H1 (cell line): Measurements from ENCODE around the gene ZNF281. TPM values are rescaled to one million over a fixed set of nuclear protein-coding genes. Genes with fewer than 3 reads are reported as not detected.

Experiments used
- CTCF ChIA-PET: fragments of 300-600 bp; sonication (Branson Sonifier 250); formaldehyde crosslinking; loops from one replicate; lab custom pipeline; 2021; ENCODE audit not compliant: partially characterized antibody; lab: Charles Lee
- POLR2A ChIA-PET: fragments of 300-600 bp; sonication (Branson Sonifier 250); formaldehyde crosslinking; loops from one replicate; lab custom pipeline; 2021; ENCODE audit warnings: inconsistent platforms; ENCODE audit not compliant: partially characterized antibody; lab: Charles Lee
- DNase-seq, 2 experiments: peaks; one replicate each; pipeline versions ENCODE4 v3.0.0 to v3.0.0-alpha.2; 2010 to 2022; ENCODE audit warnings: low spot score in 2 of 2, low read depth in 1 of 2, mixed read lengths in 1 of 2
- FAIRE-seq: peaks from 2 replicates; lab custom pipeline; 2011; peaks lifted over from hg19 to GRCh38; lab: Jason Lieb, UNC
- H2AFZ ChIP-seq: 2 replicates; pipeline ENCODE4 v1.8.1; 2012; ENCODE audit warnings: low read length, inconsistent platforms
- H2AK5ac ChIP-seq: 2 replicates; pipeline ENCODE4 v1.6.1; 2013; ENCODE audit warnings: low read depth, low read length
- H2BK120ac ChIP-seq: replicated peaks from 2 replicates; pipeline ENCODE3; 2013; ENCODE audit warnings: low read depth, low read length, inconsistent platforms
- H2BK12ac ChIP-seq: 2 replicates; pipeline ENCODE4 v1.6.1; 2013; ENCODE audit warnings: low read depth, low read length
- H2BK15ac ChIP-seq: 2 replicates; pipeline ENCODE4 v1.6.1; 2013; ENCODE audit warnings: low read length
- H2BK20ac ChIP-seq: 2 replicates; pipeline ENCODE4 v1.6.1; 2013; ENCODE audit warnings: low read length
- H2BK5ac ChIP-seq: 2 replicates; pipeline ENCODE4 v1.6.1; 2013; ENCODE audit warnings: low read depth, low read length
- H3K14ac ChIP-seq: 2 replicates; pipeline ENCODE4 v1.6.1; 2013; ENCODE audit warnings: inconsistent platforms; ENCODE audit not compliant: insufficient read length
- H3K18ac ChIP-seq: 2 replicates; pipeline ENCODE4 v1.6.1; 2013; ENCODE audit warnings: low read length; ENCODE audit errors: extremely low read depth
- H3K23ac ChIP-seq: 2 replicates; pipeline ENCODE4 v1.6.1; 2013; ENCODE audit warnings: inconsistent platforms; ENCODE audit not compliant: insufficient read length
- H3K23me2 ChIP-seq: 2 replicates; pipeline ENCODE4 v1.6.1; 2013; ENCODE audit warnings: low read depth, low read length
- H3K27ac ChIP-seq: 2 replicates; pipeline ENCODE4 v1.6.1; 2011; ENCODE audit warnings: low read depth, low read length, inconsistent platforms
- H3K27me3 ChIP-seq, 4 experiments: replicated peaks in 1 of 4; 1 replicate in 1 of 4; 2 replicates in 3 of 4; pipeline versions ENCODE4 v1.6.1 to v1.8.1; 2011 to 2013; ENCODE audit warnings: low read length in 3 of 4, mild to moderate bottlenecking in 3 of 4, inconsistent platforms in 2 of 4, mixed read lengths in 2 of 4, moderate library complexity in 1 of 4; ENCODE audit not compliant: control insufficient read depth in 3 of 4, insufficient read depth in 3 of 4; ENCODE audit errors: extremely low read depth in 1 of 4
- H3K36me3 ChIP-seq, 4 experiments: 2 replicates each; pipeline versions ENCODE4 v1.6.1 to v1.8.1; 2011 to 2013; ENCODE audit warnings: mild to moderate bottlenecking in 4 of 4, low read length in 3 of 4, moderate library complexity in 2 of 4, control low read depth in 1 of 4, inconsistent platforms in 1 of 4; ENCODE audit not compliant: insufficient read depth in 4 of 4, control insufficient read depth in 2 of 4
- H3K4ac ChIP-seq: replicated peaks from 2 replicates; pipeline ENCODE3; 2013; ENCODE audit warnings: low read length, low read depth, mixed read lengths, inconsistent platforms; ENCODE audit not compliant: insufficient read length
- H3K4me1 ChIP-seq, 4 experiments: replicated peaks in 1 of 4; 1 replicate in 1 of 4; 2 replicates in 3 of 4; pipeline versions ENCODE4 v1.6.1 to v1.8.1; 2011 to 2013; ENCODE audit warnings: low read length in 3 of 4, inconsistent platforms in 2 of 4, mixed read lengths in 1 of 4; ENCODE audit not compliant: insufficient read depth in 4 of 4, control insufficient read depth in 3 of 4
- H3K4me2 ChIP-seq, 2 experiments: 2 replicates each; pipeline versions ENCODE4 v1.6.1 to v1.8.1; 2011 to 2013; ENCODE audit warnings: low read depth in 2 of 2, low read length in 2 of 2, control low read depth in 1 of 2, inconsistent platforms in 1 of 2, mild to moderate bottlenecking in 1 of 2; ENCODE audit not compliant: insufficient read depth in 1 of 2
- H3K4me3 ChIP-seq, 4 experiments: fragments of 200-600, 300-600 bp in 1 of 4; sonication (generic), shearing (Covaris generic), sonication (Bioruptor Twin) in 1 of 4; 2 replicates each; pipeline versions ENCODE4 v1.5.1 to v1.8.1; 2011 to 2016; ENCODE audit warnings: low read length in 4 of 4, low read depth in 3 of 4, control low read depth in 2 of 4, inconsistent platforms in 2 of 4, mild to moderate bottlenecking in 2 of 4, mixed read lengths in 1 of 4, moderate library complexity in 1 of 4; ENCODE audit not compliant: insufficient read depth in 2 of 4; ENCODE audit errors: extremely low read depth in 1 of 4
- H3K56ac ChIP-seq: replicated peaks from 2 replicates; pipeline ENCODE3; 2013; ENCODE audit warnings: low read depth, mild to moderate bottlenecking, mixed read lengths, low read length, inconsistent platforms; ENCODE audit not compliant: insufficient read length
- H3K79me1 ChIP-seq: 2 replicates; pipeline ENCODE4 v1.6.1; 2013; ENCODE audit warnings: low read depth, low read length, control low read depth
- H3K79me2 ChIP-seq, 2 experiments: 2 replicates each; pipeline versions ENCODE4 v1.6.1 to v1.8.1; 2012 to 2013; ENCODE audit warnings: low read length in 2 of 2, mild to moderate bottlenecking in 2 of 2, inconsistent platforms in 1 of 2; ENCODE audit not compliant: insufficient read depth in 2 of 2, control insufficient read depth in 1 of 2
- H3K9ac ChIP-seq, 4 experiments: replicated peaks in 1 of 4; 1 replicate in 1 of 4; 2 replicates in 3 of 4; pipeline versions ENCODE4 v1.6.1 to v1.8.1; 2011 to 2013; ENCODE audit warnings: low read depth in 3 of 4, low read length in 3 of 4, control low read depth in 2 of 4, mild to moderate bottlenecking in 2 of 4, moderate library complexity in 2 of 4, inconsistent platforms in 1 of 4; ENCODE audit errors: extremely low read depth in 1 of 4
- H3K9me3 ChIP-seq, 2 experiments: 2 replicates each; pipeline versions ENCODE4 v1.6.1 to v1.8.1; 2012 to 2013; ENCODE audit warnings: mild to moderate bottlenecking in 2 of 2, moderate library complexity in 2 of 2, control low read depth in 1 of 2, inconsistent platforms in 1 of 2, low read depth in 1 of 2, low read length in 1 of 2, mixed read lengths in 1 of 2; ENCODE audit not compliant: insufficient read depth in 2 of 2
- H4K20me1 ChIP-seq, 2 experiments: replicated peaks in 1 of 2; 2 replicates each; pipeline versions ENCODE3 to v1.8.1; 2011 to 2013; ENCODE audit warnings: inconsistent platforms in 2 of 2, low read length in 2 of 2, mild to moderate bottlenecking in 1 of 2; ENCODE audit not compliant: insufficient read depth in 2 of 2, control insufficient read depth in 1 of 2
- H4K5ac ChIP-seq: 2 replicates; pipeline ENCODE4 v1.6.1; 2013; ENCODE audit warnings: low read length, low read depth, mixed read lengths, inconsistent platforms; ENCODE audit not compliant: insufficient read length
- H4K8ac ChIP-seq: 2 replicates; pipeline ENCODE4 v1.8.0; 2013; ENCODE audit warnings: mild to moderate bottlenecking, moderate library complexity, low read length, inconsistent platforms; ENCODE audit not compliant: insufficient read depth; ENCODE audit errors: extremely low read depth
- H4K91ac ChIP-seq: replicated peaks from 2 replicates; pipeline ENCODE3; 2013; ENCODE audit warnings: low read length, mixed read lengths, inconsistent platforms; ENCODE audit not compliant: insufficient read length
- BACH1 ChIP-seq: IDR thresholded peaks from 2 replicates; pipeline ENCODE4 v1.6.1; 2012; ENCODE audit warnings: low read length, improper control_type of control experiment
- BCL11A ChIP-seq, 2 experiments: IDR thresholded peaks; one replicate each; pipeline ENCODE4 v1.6.1; 2011; ENCODE audit warnings: low read depth in 2 of 2, low read length in 2 of 2, mild to moderate bottlenecking in 2 of 2
- E2F6 ChIP-seq: IDR thresholded peaks from 2 replicates; pipeline ENCODE4 v1.6.1; 2012; ENCODE audit warnings: inconsistent platforms
- EZH2 ChIP-seq: fragments of 200-600 bp; sonication (generic); IDR thresholded peaks from 2 replicates; pipeline ENCODE4 v1.7.1; 2012; ENCODE audit warnings: low read depth, mild to moderate bottlenecking, moderate library complexity, low read length, inconsistent platforms; ENCODE audit not compliant: severe bottlenecking
- HDAC6 ChIP-seq: IDR thresholded peaks from one replicate; pipeline ENCODE4 v1.7.1; 2012; ENCODE audit warnings: low read depth, mild to moderate bottlenecking, inconsistent platforms, low read length, moderate library complexity
- MAFK ChIP-seq: IDR thresholded peaks from 2 replicates; pipeline ENCODE4 v1.6.1; 2012; ENCODE audit warnings: low read depth, mild to moderate bottlenecking, improper control_type of control experiment, low read length
- RAD21 ChIP-seq, 2 experiments: IDR thresholded peaks in 1 of 2; conservative IDR thresholded peaks in 1 of 2; 2 replicates each; pipeline ENCODE4 v1.6.1; 2011; ENCODE audit warnings: low read depth in 2 of 2, low read length in 2 of 2, improper control_type of control experiment in 1 of 2, inconsistent platforms in 1 of 2, mild to moderate bottlenecking in 1 of 2, moderate library complexity in 1 of 2
- SIRT6 ChIP-seq: IDR thresholded peaks from one replicate; pipeline ENCODE4 v1.7.1; 2012; ENCODE audit warnings: low read length, inconsistent platforms
- TAF1 ChIP-seq: IDR thresholded peaks from 2 replicates; pipeline ENCODE4 v1.6.1; 2011; ENCODE audit warnings: mild to moderate bottlenecking, low read depth, low read length
- ZNF274 ChIP-seq: IDR thresholded peaks from 2 replicates; pipeline ENCODE4 v1.7.0; 2012; ENCODE audit warnings: low read length, borderline replicate concordance; ENCODE audit errors: extremely low read depth
- WGBS, 2 experiments: shearing (Covaris generic) in 1 of 2; methylation state at CpG; one replicate each; pipeline versions ENCODE4 v1.1.6 to v1.1.7; 2013 to 2015; ENCODE audit warnings: low lambda C conversion rate in 2 of 2, mixed read lengths in 2 of 2, inconsistent platforms in 1 of 2, low coverage in 1 of 2, missing lambda C conversion rate in 1 of 2; ENCODE audit not compliant: insufficient replicate concordance in 2 of 2, insufficient coverage in 1 of 2, insufficient read length in 1 of 2; ENCODE audit errors: extremely low coverage in 1 of 2, missing lambda C conversion rate in 1 of 2; 5-methylcytosine and 5-hydroxymethylcytosine counted together
- polyA plus RNA-seq, 7 experiments: library from polyadenylated mRNA; depleted of rRNA in 3 of 7; stranded (reverse) in 5 of 7; unstranded in 2 of 7; fragments of >200 nt in 5 of 7; fragments of 200-250 nt in 2 of 7; gene quantifications; 1 replicate in 5 of 7; 2 replicates in 1 of 7; 4 replicates in 1 of 7; pipeline versions ENCODE4 v1.2.1 to v1.2.3, GENCODE V29; 2011 to 2013; ENCODE audit warnings: missing spikeins in 2 of 7, mixed read lengths in 2 of 7
- total RNA-seq: library from RNA; stranded (reverse); fragmentation: NEBNext Ultra II Directional; extraction: Animal tissue kit (Norgen Biotek cat#: 25700); gene quantifications from 2 replicates; pipeline ENCODE4 v1.2.1, GENCODE V29; 2021

Gene ZNF281
- total and polyA plus RNA-seq, 2 of the 8 experiments (the other 6 are each of a cell fraction or from before 2014, with no cell fraction given): 19.5 to 61.4 TPM

GRCh38 chr1:200432586-200432985 is 22.8 kb upstream of the ZNF281 start:
- Histone ChIP-seq H3K79me2 (peaks cover 0 to 17% of the 10 kb centered on the region in 2 experiments; a peak in 1 of 4 replicates), H4K20me1 (no peaks in the 10 kb centered on the region), H3K27me3 (no peaks in the 10 kb centered on the region), H3K27ac (no peak overlapping the region), H2BK15ac (no peak overlapping the region), H2BK120ac (no peak overlapping the region), H3K23me2 (no peaks in the 10 kb centered on the region), H3K9me3 (no peaks in the 10 kb centered on the region), H3K4me1 (no peaks in the 10 kb centered on the region), H4K8ac (no peak overlapping the region), H3K23ac (no peak overlapping the region), H3K4me2 (no peak overlapping the region), H3K4ac (no peak overlapping the region), H3K4me3 (no peak overlapping the region), H3K18ac (no peak overlapping the region), H3K79me1 (peaks cover 3% of the 10 kb centered on the region; the same call in 1 of the 2 replicates), H4K5ac (no peak overlapping the region), H2BK5ac (no peak overlapping the region), H3K9ac (no peak overlapping the region), H2AK5ac (no peak overlapping the region), H3K14ac (no peak overlapping the region), H2AFZ (no peak overlapping the region), H2BK20ac (no peak overlapping the region), H4K91ac (no peak overlapping the region), H3K36me3 (peaks cover 0 to 11% (median 0%) of the 10 kb centered on the region in 4 experiments; a peak in 1 of 8 replicates), H3K56ac (no peak overlapping the region), H2BK12ac (no peak overlapping the region)
- DNase-seq (no peak), FAIRE-seq (no peak)
- TF ChIP-seq SIRT6 (no peak), BACH1 (no peak), TAF1 (no peak), HDAC6 (no peak), MAFK (no peak), ZNF274 (no peak), E2F6 (no peak), BCL11A (IDR thresholded peaks at IDR 0.05; ENCODE audit: low read depth in 2 of 2, low read length in 2 of 2) (no peak), EZH2 (no peak), RAD21 (IDR thresholded peaks at IDR 0.05 in 1 of 2, conservative IDR thresholded peaks at IDR 0.05 in 1 of 2; ENCODE audit: low read depth in 2 of 2, low read length in 2 of 2) (no peak)
- ChIA-PET CTCF (interaction anchor here (0.6 to 2.3 kb wide), 3 partner anchors 9 to 36 kb away, joined by 3 to 6 read pairs (median 4); no protein-coding TSS in a partner anchor), POLR2A (interaction anchor here (0.7 to 1.3 kb wide), 4 partner anchors 10 to 379 kb away, joined by 3 to 5 read pairs (median 4); no protein-coding TSS in a partner anchor)
- WGBS, 2 experiments: 100% methylated on average over 1 of the region's 1 CpG; no CpG with 5 or more reads in 1 of the 2 experiments
